Thyroid gland (tissue), 4 donors: ENCODE data around the gene POC1A.

Experiments used
- CTCF ChIP-seq, 6 experiments: fragments of 200-600 bp in 3 of 6; fragments of 450-650 bp in 3 of 6; sonication (generic) in 3 of 6; IDR thresholded peaks; one replicate each; pipeline ENCODE4 v1.5.1; 2016 to 2019; ENCODE audit warnings: antibody characterized with exemption in 6 of 6, mild to moderate bottlenecking in 2 of 6, inconsistent platforms in 1 of 6, moderate library complexity in 1 of 6
- POLR2A ChIP-seq, 2 donors: fragments of 450-650 bp; IDR thresholded peaks; one replicate each; pipeline ENCODE4 v1.6.1; 2017; ENCODE audit warnings: antibody characterized with exemption in 2 of 2, mild to moderate bottlenecking in 2 of 2, moderate library complexity in 1 of 2

- TF ChIP-seq POLR2A (IDR thresholded peaks at IDR 0.05) (no peak), CTCF (IDR thresholded peaks at IDR 0.05) (no peak)
These were observed 3.4 kb downstream of the POC1A start for GRCh38 chr3:52150860-52151259.
